Measurements from ENCODE around the gene CMBL. TPM values are rescaled to one million over a fixed set of nuclear protein-coding genes. Genes with fewer than 3 reads are reported as not detected.

CMBL gene
- total and polyA plus RNA-seq, 2 donors (not counting 1 experiment from before 2014, with no cell fraction given): not detected

DNA sequence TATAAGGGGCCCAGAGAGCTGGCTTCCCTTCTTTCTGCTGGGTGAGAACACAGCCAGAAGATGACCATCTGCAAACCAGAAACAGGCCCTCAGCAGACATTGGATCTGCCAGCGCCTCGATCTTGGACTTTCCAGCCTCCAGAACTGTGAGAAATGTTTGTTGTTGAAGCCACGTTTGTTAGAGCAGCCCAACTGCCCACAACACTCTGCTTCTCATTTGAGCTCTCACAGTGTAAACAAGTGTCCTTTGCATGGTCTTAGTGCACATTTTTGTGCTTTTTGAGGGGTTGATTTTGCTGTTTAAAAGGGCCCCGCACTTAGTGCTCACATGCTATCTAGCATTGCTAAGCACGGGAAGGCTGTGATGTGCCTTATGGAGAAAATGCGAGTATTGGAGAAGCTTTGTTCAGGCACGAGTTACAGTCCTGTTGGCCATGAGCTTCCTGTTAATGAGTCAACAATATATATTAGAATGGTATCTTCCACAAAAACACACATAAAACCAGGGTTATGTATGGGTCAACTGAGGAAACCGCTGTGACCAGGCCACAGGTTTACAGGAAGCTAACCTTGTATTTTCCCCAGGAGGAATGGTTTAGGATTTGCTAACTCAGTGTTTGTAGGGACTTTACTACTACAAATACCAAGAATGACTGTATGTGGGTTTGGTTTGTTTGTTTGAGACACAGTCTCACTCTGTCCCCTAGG is 11.9 kb downstream of the CMBL start:
- peaks cover 22% of the 10 kb centered on the region for H3K27me3 Mint-ChIP-seq
- Histone ChIP-seq H3K27me3 (replicated peaks in 1 of 4; ENCODE audit: control extremely low read depth in 1 of 4, control insufficient read depth in 3 of 4, insufficient read depth in 4 of 4, low read length in 3 of 4) (no peaks in the 10 kb centered on the region), H3K4me2 (replicated peaks; ENCODE audit: low read depth, low read length, poor library complexity, severe bottlenecking) (no peak overlapping the region), H3K36me3 (replicated peaks in 1 of 2; ENCODE audit: control extremely low read depth in 1 of 2, control insufficient read depth in 1 of 2, extremely low read depth in 1 of 2, insufficient read depth in 2 of 2, low read length in 1 of 2) (no peaks in the 10 kb centered on the region), H3K9me3 (ENCODE audit: control extremely low read depth in 1 of 3, control insufficient read depth in 2 of 3, insufficient read depth in 1 of 3, low read length in 2 of 3) (peaks cover 0 to 2% (median 0%) of the 10 kb centered on the region in 3 donors), H3K27ac (ENCODE audit: low read length in 2 of 2) (no peak overlapping the region), H3K4me3 (ENCODE audit: control extremely low read depth in 1 of 5, extremely low read depth in 1 of 5, insufficient read depth in 1 of 5, low read depth in 2 of 5, low read length in 4 of 5) (no peak overlapping the region), H3K4me1 (ENCODE audit: control insufficient read depth in 2 of 2, insufficient read depth in 2 of 2, low read length in 2 of 2) (no peaks in the 10 kb centered on the region), H4K20me1 (ENCODE audit: control insufficient read depth, insufficient read depth, low read length, poor library complexity, severe bottlenecking) (no peaks in the 10 kb centered on the region), H3K9ac (ENCODE audit: low read length) (no peak overlapping the region), H2AFZ (ENCODE audit: insufficient read depth, low read depth, low read length, poor library complexity, severe bottlenecking) (no peak overlapping the region), H3K79me2 (ENCODE audit: control insufficient read depth, insufficient read depth, low read length) (no peaks in the 10 kb centered on the region)
- no peak for TF ChIP-seq EZH2 (IDR thresholded peaks at IDR 0.05; ENCODE audit: borderline replicate concordance, insufficient read depth, low read depth, low read length, poor library complexity, severe bottlenecking)
- TF ChIP-seq, protein P1, sequence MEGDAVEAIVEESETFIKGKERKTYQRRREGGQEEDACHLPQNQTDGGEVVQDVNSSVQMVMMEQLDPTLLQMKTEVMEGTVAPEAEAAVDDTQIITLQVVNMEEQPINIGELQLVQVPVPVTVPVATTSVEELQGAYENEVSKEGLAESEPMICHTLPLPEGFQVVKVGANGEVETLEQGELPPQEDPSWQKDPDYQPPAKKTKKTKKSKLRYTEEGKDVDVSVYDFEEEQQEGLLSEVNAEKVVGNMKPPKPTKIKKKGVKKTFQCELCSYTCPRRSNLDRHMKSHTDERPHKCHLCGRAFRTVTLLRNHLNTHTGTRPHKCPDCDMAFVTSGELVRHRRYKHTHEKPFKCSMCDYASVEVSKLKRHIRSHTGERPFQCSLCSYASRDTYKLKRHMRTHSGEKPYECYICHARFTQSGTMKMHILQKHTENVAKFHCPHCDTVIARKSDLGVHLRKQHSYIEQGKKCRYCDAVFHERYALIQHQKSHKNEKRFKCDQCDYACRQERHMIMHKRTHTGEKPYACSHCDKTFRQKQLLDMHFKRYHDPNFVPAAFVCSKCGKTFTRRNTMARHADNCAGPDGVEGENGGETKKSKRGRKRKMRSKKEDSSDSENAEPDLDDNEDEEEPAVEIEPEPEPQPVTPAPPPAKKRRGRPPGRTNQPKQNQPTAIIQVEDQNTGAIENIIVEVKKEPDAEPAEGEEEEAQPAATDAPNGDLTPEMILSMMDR (IDR thresholded peaks at IDR 0.05): no peak
- no CpG with 5 or more reads among the region's 8 CpGs for WGBS (ENCODE audit: insufficient coverage)
- intact Hi-C loops (cut with micrococcal nuclease): no loop called here
- H3K4me3 Mint-ChIP-seq: no peak overlapping the region
- no peaks in the 10 kb centered on the region for H3K9me3 Mint-ChIP-seq (ENCODE audit: insufficient read depth)
- POLR2A ChIA-PET: no interaction called here
- no peak for DNase-seq
- no peaks in the 10 kb centered on the region for H3K4me1 Mint-ChIP-seq
- no peak overlapping the region for H3K27ac Mint-ChIP-seq
- CTCF ChIA-PET: no interaction called here
- no peak for ATAC-seq (ENCODE audit: low read depth)

DNA sequence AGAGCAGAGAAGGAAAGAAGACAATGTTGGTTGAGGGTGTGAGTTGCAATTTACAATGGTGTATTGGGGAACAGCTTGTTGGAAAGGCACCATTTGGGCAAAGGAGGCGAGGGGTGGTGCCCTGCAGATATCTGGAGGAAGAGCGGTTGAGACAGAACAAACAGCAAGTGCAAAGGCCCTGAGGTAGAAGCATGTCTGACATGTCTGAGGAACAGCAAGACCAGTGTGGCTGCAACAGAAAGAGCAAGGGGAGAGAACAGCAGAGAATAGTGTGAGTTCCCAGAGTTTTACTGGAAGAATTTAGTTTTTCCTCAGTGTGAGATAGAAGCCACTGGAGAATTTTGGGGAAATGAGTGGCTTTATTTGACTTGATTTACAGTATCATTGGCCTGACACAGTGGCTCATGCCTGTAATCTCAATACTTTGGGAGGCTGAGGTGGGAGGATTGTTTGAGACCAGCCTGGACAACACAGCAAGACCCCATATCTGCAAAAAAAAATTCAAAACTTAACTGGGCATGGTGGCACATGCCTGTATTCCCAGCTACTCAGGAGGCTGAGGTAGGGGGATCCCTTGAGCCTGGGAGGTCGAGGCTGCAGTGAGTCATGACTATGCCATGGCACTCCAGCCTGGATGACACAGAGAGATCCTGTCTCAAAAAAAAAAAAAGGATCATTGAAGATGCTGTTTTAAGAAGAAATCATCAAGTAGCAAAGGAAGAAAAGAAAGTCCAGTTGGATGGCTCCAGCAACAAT is 13.6 kb downstream of the CMBL start:
- no peaks in the 10 kb centered on the region for H3K4me1 Mint-ChIP-seq
- no peak overlapping the region for H3K27ac ChIP-seq (ENCODE audit: low read length in 2 of 2)
- no peaks in the 10 kb centered on the region for H3K79me2 ChIP-seq (ENCODE audit: control insufficient read depth, insufficient read depth, low read length)
- intact Hi-C loops (cut with micrococcal nuclease): no loop called here
- DNase-seq (no peak), ATAC-seq (ENCODE audit: low read depth) (no peak)
- no peaks in the 10 kb centered on the region for H3K9me3 ChIP-seq (ENCODE audit: control extremely low read depth in 1 of 3, control insufficient read depth in 2 of 3, insufficient read depth in 1 of 3, low read length in 2 of 3)
- TF ChIP-seq EZH2 (IDR thresholded peaks at IDR 0.05; ENCODE audit: borderline replicate concordance, insufficient read depth, low read depth, low read length, poor library complexity, severe bottlenecking): no peak
- TF ChIP-seq, protein P1 (IDR thresholded peaks at IDR 0.05): no peak
- H4K20me1 ChIP-seq (ENCODE audit: control insufficient read depth, insufficient read depth, low read length, poor library complexity, severe bottlenecking): no peaks in the 10 kb centered on the region
- no peaks in the 10 kb centered on the region for H3K4me1 ChIP-seq (ENCODE audit: control insufficient read depth in 2 of 2, insufficient read depth in 2 of 2, low read length in 2 of 2)
- no peak overlapping the region for H3K4me2 ChIP-seq (replicated peaks; ENCODE audit: low read depth, low read length, poor library complexity, severe bottlenecking)
- H3K27me3 ChIP-seq (replicated peaks in 1 of 4; ENCODE audit: control extremely low read depth in 1 of 4, control insufficient read depth in 3 of 4, insufficient read depth in 4 of 4, low read length in 3 of 4): peaks cover 0 to 4% (median 0%) of the 10 kb centered on the region in 4 experiments
- H3K9ac ChIP-seq (ENCODE audit: low read length): no peak overlapping the region
- no peaks in the 10 kb centered on the region for H3K9me3 Mint-ChIP-seq (ENCODE audit: insufficient read depth)
- no peak overlapping the region for H3K4me3 ChIP-seq (ENCODE audit: control extremely low read depth in 1 of 5, extremely low read depth in 1 of 5, insufficient read depth in 1 of 5, low read depth in 2 of 5, low read length in 4 of 5)
- ChIA-PET CTCF (no interaction called here), POLR2A (no interaction called here)
- peaks cover 26% of the 10 kb centered on the region for H3K27me3 Mint-ChIP-seq
- 92% methylated on average over 3 of the region's 3 CpGs for WGBS (ENCODE audit: insufficient coverage)
- H3K4me3 Mint-ChIP-seq: no peak overlapping the region
- H3K27ac Mint-ChIP-seq: no peak overlapping the region
- H2AFZ ChIP-seq (ENCODE audit: insufficient read depth, low read depth, low read length, poor library complexity, severe bottlenecking): no peak overlapping the region
- no peaks in the 10 kb centered on the region for H3K36me3 ChIP-seq (replicated peaks in 1 of 2; ENCODE audit: control extremely low read depth in 1 of 2, control insufficient read depth in 1 of 2, extremely low read depth in 1 of 2, insufficient read depth in 2 of 2, low read length in 1 of 2)

Data from B cell (primary cell).